K562 (cell line): ENCODE measurements around the gene CDRT15.
"Not testable (repeated sequence)": the region's sequence is repeated elsewhere in the genome, so short reads cannot be mapped to it uniquely, and the experiment has no call there.

Source experiments
- ATF6 ChIP-seq: sonication (generic); formaldehyde crosslinking; IDR thresholded peaks from 2 replicates; pipeline ENCODE4 v1.4.0; 2020; ENCODE audit warnings: mild to moderate bottlenecking, missing genetic modification reagents
- CHD4 ChIP-seq: fragments of 200-600 bp; sonication (generic); IDR thresholded peaks from 3 replicates; pipeline ENCODE4 v1.6.1; 2012; ENCODE audit warnings: low read depth, mild to moderate bottlenecking, mixed read lengths, low read length, inconsistent platforms; ENCODE audit not compliant: insufficient read depth, insufficient replicate concordance, poor library complexity, severe bottlenecking
- CTCF ChIP-seq, 3 experiments: IDR thresholded peaks in 2 of 3; conservative IDR thresholded peaks in 1 of 3; 2 replicates each; pipeline ENCODE4 v1.5.1; 2011 to 2012; ENCODE audit warnings: low read length in 3 of 3, mild to moderate bottlenecking in 3 of 3, control low read depth in 2 of 3, improper control_type of control experiment in 1 of 3, inconsistent platforms in 1 of 3, low read depth in 1 of 3, mixed read lengths in 1 of 3, moderate library complexity in 1 of 3; ENCODE audit not compliant: insufficient read depth in 2 of 3
- EZH2 ChIP-seq: IDR thresholded peaks from 2 replicates; pipeline ENCODE4 v1.6.1; 2012; ENCODE audit warnings: low read depth, mild to moderate bottlenecking, inconsistent platforms, low read length, borderline replicate concordance
- TARDBP ChIP-seq: fragments of 450-650 bp; IDR thresholded peaks from 2 replicates; pipeline ENCODE4 v1.6.1; 2016
- THAP7 ChIP-seq: fragments of 250-450 bp; sonication (Bioruptor Pico); IDR thresholded peaks from 2 replicates; pipeline ENCODE4 v1.5.0; 2021
- TRIM25 ChIP-seq: fragments of 450-650 bp; IDR thresholded peaks from 2 replicates; pipeline ENCODE4 v1.7.0; 2016; ENCODE audit warnings: borderline replicate concordance
- ZBTB43 ChIP-seq: sonication (generic); formaldehyde crosslinking; IDR thresholded peaks from 2 replicates; pipeline ENCODE4 v1.8.0; 2023; ENCODE audit warnings: mild to moderate bottlenecking, missing genetic modification reagents
- ZNF277 ChIP-seq: fragments of 250-450 bp; sonication (Bioruptor Pico); IDR thresholded peaks from 2 replicates; pipeline ENCODE4 v1.8.0; 2022; ENCODE audit warnings: inconsistent platforms, mild to moderate bottlenecking, moderate library complexity, borderline replicate concordance
- ZNF354B ChIP-seq: fragments of 250-450 bp; sonication (Bioruptor Pico); IDR thresholded peaks from 2 replicates; pipeline ENCODE4 v1.4.0; 2020
- ZNF644 ChIP-seq: fragments of 200-800 bp; sonication (Bioruptor generic); IDR thresholded peaks from 2 replicates; pipeline ENCODE4 v1.6.1; 2016; ENCODE audit warnings: low read depth, missing genetic modification characterization, missing compliant biosample characterization
- ZNF699 ChIP-seq: fragments of 250-450 bp; sonication (Bioruptor Pico); IDR thresholded peaks from 2 replicates; pipeline ENCODE4 v1.8.0; 2021; ENCODE audit warnings: mild to moderate bottlenecking, moderate library complexity; ENCODE audit not compliant: insufficient replicate concordance

- TF ChIP-seq ZNF354B (CRISPR knock-in tag); ZNF277 (CRISPR knock-in tag); CTCF (IDR thresholded peaks at IDR 0.05 in 2 of 3, conservative IDR thresholded peaks at IDR 0.05 in 1 of 3; ENCODE audit: insufficient read depth in 2 of 3, low read depth in 1 of 3, low read length in 3 of 3); EZH2; CHD4; ZBTB43 (CRISPR knock-in tag); THAP7 (CRISPR knock-in tag); TRIM25; ZNF699 (CRISPR knock-in tag); ZNF644 (tag); TARDBP; ATF6: not testable (repeated sequence)
Observed at GRCh38 chr17:14192636-14193344, 43.9 kb downstream of the CDRT15 start.
